NOMO-1 treated with DMSO at 0.1 percent for 48 hours (cell line): ENCODE data around the gene NFILZ.

Experiments
- DNase-seq: peaks from one replicate; lab custom pipeline; 2025; ENCODE audit not compliant: unreplicated experiment; lab: John Stamatoyannopoulos, UW

NFILZ gene, protein sequence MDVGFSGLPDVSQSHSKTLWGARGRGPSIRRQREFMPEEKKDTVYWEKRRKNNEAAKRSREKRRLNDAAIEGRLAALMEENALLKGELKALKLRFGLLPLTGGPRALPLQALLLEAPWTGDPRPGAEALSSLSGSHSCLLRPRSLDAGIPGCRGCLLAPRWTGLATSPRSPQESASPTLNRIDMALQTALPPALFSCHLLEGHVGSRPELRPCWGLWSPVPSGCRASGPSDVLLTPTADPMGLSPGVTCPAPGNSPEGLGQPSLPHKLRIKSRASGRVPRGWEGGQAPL

GRCh38 chr19:8629996-8630683 is at the start of gene NFILZ:
TSS of gene NFILZ (plus strand) at chr19:8630633. CDS start at chr19:8676766, 46,133 bp downstream.
- DNase-seq, result no peak

GRCh38 chr19:8580710-8581281 is 49.6 kb upstream of the NFILZ start:
- DNase-seq, result peak; percentile 78

- DNase-seq, result no peak
Observed at GRCh38 chr19:8584965-8585893, 45.2 kb upstream of the NFILZ start.

GRCh38 chr19:8585894-8586750 is 44.3 kb upstream of the NFILZ start:
- DNase-seq, result no peak

DNA sequence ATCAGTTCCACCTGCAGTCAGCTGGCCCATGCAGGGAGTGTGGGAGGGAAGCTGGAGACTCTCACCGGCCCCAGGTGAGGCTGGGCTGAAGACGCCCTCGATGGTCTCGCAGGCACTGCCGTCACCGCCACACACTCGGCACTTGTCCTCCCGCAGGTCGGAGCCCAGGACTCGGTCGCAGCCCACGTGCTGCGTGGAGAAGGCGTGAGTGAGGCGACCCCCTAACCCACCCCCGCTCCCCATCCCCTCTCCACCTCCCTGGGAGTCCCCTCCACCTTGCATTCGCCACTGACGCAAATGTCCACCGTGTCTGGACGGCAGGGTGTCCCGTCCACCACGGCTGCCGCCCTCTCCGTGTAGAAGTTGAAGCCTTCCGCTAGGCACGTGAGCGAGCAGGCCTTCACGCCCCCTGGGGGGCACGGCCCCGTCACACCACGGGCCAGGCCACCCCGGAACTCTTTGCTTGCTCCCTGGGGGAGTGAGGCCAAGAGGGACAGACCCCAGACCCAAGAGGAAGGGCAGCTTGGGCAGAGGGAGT is 41.2 kb upstream of the NFILZ start:
- DNase-seq, result no peak

DNA sequence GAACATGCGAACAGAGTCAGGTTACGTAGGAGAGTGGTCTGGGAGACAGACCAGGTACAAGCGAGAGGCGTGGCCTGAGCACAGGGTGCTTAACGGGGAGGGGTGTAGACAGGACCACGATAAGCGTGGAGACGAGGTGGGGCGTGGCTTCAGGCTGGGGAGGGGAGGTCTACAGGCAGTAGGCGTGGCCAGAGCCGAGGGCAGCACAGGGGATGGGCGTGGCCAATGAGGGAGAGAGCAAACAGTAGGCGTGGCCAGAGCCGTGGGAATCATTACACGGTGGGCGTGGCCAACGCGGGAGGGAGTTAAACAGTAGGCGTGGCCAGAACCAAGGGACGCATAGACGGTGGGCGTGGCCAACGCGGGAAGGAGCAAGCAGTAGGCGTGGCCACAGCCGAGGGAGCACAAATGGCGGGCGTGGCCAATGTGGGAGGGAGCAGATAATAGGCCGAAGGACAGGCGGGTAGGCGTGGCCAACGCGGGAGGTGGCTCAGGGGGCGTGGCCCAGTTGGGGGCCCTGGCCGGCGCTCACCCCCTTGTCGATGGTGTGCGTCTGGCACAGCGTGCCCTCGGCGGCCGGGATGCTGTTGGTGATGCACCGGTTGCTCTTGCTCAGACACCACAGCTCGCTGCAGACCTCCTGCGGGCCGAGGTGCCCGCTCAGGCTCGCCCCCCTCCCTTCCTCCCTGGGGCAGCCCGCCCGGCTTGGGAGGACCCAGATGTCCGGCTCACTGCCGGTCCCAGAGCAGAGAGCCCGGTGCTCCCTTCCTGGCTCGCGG is 38.0 kb upstream of the NFILZ start:
- DNase-seq, result no peak

DNA sequence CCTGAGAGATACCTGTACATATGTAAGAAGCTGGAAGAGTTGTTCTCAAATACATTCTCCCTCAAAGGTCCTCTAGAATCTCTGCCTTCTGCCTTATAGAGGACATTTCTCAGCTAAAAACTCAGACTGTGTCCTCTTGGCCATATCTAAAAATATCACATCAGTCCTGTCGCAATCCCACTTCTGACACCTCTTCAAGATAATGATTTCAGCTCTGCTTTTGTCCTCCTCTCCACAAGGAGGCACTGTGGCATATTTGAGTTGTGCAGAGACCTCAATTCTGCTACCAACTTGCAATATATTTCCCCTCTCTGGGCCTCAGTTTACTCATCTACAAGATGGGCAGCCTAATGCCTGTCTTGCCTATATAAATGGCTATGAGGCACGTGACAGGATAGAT is 36.5 kb upstream of the NFILZ start:
- DNase-seq, result no peak

DNA sequence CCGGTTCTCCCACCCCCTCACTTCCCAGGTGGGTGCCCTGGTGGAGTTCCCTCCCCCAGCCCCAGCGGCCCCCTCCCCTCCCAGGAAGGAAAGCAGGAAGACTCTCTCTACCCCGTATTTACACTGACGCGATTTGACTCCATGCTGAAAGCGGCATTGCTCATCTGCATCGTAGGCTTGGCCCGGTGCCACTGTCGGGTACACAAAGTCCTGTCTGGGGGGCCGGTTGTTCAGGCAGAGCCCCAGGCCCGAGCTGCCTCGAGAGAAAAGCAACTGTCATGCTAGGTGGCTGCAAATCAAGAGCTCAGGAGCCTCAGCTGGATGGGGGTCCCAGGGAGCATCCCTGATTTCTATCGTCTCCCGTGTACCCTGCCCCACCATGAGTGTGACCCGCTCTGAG is 34.8 kb upstream of the NFILZ start:
- DNase-seq, result no peak

GRCh38 chr19:8596168-8596567 is 34.3 kb upstream of the NFILZ start:
- no peak for DNase-seq

DNA sequence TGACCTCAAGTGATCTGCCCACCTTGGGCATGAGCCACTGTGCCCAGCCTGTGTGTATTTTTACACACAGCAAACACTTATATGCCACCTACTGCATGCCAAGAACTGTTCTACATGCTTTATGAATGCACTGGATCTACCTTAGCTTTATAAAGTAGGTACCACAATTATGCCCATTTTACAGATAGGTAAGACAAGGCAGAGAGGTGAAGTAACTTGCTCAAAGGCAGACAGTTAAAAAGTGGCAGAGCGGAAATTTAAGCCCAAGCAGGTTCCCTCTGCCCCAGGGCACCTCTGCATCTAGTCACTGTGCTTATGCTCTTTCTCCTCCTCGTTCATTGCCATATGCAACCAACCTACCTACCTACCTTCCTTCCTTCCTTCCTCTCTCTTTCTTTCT is 30.4 kb upstream of the NFILZ start:
- no peak for DNase-seq

DNA sequence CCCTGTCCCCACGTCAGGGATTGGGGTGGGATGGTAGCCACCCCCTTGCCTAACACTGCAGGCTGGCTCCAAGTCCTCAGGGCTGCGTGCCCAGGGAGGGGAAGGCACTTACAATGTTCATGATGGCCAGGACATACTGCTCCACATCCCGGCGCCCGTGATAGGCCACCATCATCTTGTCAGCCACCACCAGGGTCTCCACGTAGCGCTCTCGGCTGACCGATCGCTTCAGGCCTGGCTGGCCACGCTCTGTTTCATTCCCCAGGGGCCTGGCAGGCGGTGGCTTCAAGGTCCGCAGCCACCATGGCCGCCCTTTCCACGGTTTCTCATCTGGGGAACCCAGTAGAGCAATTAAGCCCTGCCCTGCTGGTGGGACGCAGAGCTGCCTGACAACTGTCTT is 29.6 kb upstream of the NFILZ start:
- DNase-seq, result no peak

DNA sequence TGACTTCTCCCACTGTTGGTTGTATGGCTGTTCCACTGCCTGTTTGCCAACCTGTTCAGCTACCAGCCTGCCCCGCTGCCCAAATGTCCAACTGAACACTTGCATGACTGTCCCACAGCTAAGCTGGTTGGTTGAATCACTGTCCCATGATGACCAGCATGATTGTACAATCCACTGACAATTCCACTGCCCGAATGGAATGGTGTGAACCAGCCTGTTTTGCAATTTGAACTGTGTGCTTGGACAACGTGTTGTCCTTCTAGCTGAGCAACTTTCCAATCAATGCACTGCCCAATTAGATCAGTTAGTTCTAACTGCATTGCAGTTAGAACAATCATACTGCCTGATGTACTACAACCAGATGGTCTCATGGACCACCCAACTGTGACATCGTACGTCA is 28.6 kb upstream of the NFILZ start:
- no peak for DNase-seq

- no peak for DNase-seq
Observed at GRCh38 chr19:8605514-8605913, 24.9 kb upstream of the NFILZ start.

DNA sequence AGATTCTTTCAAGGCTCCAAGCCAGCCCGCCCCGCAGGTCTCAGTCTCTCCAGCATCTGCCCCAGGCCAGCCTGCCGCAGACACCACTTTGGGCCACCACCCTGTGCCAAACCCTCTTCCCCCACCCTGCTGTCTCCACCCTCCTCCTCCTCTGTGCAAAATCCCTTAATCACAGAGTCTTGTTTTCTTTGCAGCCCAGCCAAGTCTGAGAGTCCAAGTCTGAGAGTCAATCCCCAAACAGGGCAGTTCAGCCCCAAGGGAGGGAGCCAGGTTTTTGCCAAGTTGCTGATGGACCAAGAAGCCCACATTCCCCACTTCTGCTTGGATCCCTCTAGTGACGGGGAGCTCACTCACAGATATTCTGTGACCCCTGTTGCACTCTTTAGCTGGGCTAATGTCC is 23.0 kb upstream of the NFILZ start:
- DNase-seq, result no peak

GRCh38 chr19:8608941-8609278 is 21.5 kb upstream of the NFILZ start:
- no peak for DNase-seq

DNA sequence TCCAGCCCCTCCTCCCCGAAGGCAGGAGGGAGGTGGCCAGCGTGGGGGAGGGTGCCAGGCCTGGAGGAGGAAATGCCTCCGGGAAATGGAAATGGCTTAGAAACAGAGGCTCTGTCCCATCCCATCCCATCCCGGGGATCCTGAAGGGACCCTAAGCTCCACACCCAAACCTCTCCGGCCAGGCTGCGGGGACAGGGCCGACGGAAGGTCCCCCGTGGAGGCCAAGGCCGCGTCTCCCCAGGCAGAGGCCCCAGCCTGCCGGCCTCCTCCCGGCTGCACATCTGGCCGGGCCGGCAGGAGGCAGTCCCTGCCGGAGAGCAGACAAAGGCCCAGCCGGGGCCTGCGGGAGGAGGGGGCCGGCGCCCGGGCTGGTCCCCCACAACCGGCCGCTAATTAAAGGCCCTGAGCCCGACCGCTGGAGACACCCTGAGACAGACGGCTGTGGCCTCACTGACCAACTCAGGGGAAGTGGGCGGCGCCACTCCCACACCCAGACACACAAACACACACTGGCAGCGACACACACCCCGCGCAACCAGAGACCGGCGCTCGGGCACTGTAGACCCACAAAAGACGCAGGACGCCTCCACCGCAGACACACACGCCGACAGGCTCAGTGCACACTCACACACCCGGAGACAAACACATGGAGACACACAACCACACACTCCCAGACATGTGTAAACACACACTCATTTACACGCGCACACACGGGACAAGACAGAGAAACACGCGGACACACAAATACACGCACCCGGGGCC is 21.0 kb upstream of the NFILZ start:
- peak; percentile 14 for DNase-seq

GRCh38 chr19:8610041-8610935 is 20.1 kb upstream of the NFILZ start, which contains the start of gene ADAMTS10:
TSS of gene ADAMTS10 (minus strand) at chr19:8610715. CDS start at chr19:8605710, 5,005 bp downstream.
- no peak for DNase-seq

DNA sequence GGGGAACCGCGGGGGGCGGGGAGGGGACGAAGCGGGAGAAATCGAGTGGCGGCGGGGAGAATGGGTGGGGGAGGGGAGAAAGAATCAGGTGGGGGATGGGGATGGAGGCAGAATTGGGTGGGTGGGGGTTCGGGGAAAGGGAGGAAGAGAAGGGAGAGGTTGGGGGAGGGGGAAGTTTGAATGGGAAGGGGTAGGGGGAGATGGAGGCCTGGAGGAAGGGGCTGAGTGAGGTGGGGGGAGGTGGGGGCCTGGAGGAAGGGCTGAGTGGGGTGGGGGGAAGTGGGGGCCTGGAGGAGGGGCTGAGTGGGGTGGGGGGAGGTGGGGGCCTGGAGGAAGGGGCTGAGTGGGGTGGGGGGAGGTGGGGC is 19.5 kb upstream of the NFILZ start:
- no peak for DNase-seq
